GM23248 (cell line): ENCODE data around the gene RFTN1.

Experiments used
- EZH2 ChIP-seq: fragments of 200-600 bp; sonication (generic); IDR thresholded peaks from 2 replicates; pipeline ENCODE4 v1.6.1; 2018; ENCODE audit warnings: antibody characterized with exemption, mild to moderate bottlenecking; ENCODE audit not compliant: insufficient read depth, poor library complexity, severe bottlenecking
- EZH2phosphoT487 ChIP-seq: fragments of 200-600 bp; sonication (generic); IDR thresholded peaks from 2 replicates; pipeline ENCODE4 v1.6.1; 2018; ENCODE audit warnings: antibody characterized with exemption, moderate library complexity, mild to moderate bottlenecking, low read depth; ENCODE audit not compliant: insufficient read depth

DNA sequence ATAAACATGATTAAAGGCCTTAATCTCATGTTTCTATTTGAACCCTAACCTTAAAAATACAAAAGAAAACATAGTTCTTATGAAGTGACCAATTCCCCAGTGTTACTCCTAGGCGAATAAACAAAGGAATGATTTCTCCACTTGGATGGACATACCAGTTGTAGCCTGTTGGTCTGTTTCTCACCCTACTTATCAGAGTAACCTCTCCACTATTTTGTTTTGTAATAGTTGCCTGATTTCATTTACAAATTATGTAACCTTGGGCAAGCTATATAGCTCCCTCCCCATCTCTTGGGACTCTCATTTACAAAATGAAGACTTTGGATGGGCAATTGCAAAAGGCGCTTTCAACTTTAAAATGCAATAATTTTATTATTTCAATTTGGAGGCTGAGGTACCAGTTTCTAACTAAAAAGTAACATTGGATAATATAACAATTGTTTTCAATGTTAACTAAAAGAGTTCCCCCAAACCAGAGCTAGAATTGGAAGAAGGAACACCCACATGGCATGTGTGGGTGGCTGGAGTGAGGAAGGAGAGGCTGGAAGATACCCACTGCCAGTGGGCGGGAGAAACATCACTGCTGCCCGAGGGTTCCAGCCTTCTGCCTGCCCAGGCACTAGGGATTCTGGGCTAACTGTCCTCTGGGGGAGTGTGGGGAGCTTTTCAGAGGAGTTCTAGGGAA, 74.2 kb downstream of the RFTN1 start:
- no peak for TF ChIP-seq EZH2phosphoT487
- no peak for TF ChIP-seq EZH2
